ENCODE data around the gene RPTOR.
"Not testable (repeated sequence)": the region's sequence is repeated elsewhere in the genome, so short reads cannot be mapped to it uniquely, and the experiment has no call there.

RPTOR gene

DNA sequence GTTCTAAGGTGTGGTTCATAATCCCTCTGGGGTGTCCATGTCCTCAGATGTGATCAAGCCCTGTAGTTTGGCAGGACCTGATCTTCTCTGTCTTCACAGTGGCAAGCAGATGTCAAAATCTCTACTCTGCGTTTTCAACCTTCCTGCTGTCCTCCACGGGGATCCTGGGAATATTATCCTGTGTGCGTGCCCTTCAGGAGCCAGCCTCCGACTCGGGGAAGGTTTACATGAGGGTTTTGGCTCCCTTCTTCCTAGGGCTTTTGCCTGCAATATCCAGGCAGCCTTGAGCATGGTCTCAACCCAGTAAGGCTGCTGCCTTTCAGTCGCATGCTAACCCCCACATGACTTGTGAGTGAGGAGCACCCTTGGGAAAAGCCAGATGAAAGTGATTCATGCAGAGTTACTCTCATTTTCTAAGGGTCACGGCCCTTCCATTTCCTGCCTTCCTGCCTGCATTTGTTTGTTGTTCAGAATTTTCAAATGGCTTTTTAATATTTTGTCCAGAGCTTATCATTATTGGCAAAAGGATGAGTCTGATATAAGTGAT is 244.8 kb downstream of the RPTOR start:
- no peak for FAIRE-seq

- FAIRE-seq, result no peak
These were observed 245.6 kb downstream of the RPTOR start for GRCh38 chr17:80790021-80790765.

DNA sequence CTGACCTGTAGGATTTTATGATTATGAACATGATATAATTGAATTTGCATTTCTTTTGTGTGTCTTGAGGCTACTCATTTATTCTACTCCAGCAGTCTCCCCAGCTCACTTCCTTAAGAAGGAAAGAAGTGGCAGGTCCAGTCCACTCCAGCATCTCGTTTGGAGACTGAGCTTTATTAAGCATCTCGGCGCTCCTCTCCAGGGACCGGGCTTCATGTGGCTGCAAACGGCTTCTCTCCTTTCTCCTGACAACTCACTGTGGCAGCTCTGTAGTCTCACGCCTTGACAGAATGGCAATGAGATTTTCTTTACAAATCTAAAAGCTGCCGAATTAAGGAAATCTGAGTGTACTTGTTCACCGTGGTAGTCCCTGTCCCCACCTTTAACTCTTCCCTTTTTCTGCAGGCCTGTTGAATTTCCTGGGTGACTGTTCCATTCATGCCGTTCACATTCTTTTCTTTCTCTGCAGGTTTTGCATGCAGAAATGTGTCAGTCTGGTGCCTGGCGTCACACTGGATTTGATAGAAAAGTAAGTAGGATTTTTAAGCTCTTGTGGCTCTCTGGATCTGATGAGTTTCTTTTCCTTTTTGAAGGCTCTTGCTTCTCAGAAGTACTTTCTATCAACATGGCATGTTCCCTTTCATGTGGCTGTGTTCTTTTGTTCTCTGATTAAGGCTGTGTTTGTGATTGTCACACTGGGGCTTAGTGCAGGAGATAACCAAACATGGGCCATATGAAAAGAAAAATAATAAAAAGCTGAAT is 246.5 kb downstream of the RPTOR start:
- FAIRE-seq, result no peak

- FAIRE-seq, result no peak
These were observed 247.2 kb downstream of the RPTOR start for GRCh38 chr17:80791758-80792284.

- FAIRE-seq, result no peak
These were observed 247.7 kb downstream of the RPTOR start for GRCh38 chr17:80792373-80792781.

DNA sequence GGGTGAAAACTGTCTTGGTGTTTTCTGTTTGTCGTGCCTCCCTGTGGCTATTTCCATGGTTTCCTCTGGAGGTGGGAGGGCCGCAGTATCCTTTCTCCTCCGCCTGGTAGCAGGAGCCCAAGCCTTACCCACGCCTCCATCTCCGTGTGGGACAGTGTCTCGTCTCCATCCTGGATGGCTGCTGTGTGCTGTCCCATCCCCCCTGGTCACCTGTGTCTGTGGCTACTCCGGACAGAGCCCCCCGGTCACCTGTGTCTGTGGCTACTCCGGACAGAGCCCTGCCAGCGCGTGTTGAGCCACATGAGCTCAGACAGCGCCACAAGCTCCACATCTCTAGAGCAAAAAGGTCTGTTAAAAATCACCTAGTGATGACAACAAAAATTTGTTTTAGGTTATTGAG is 248.8 kb downstream of the RPTOR start:
- no peak for FAIRE-seq

DNA sequence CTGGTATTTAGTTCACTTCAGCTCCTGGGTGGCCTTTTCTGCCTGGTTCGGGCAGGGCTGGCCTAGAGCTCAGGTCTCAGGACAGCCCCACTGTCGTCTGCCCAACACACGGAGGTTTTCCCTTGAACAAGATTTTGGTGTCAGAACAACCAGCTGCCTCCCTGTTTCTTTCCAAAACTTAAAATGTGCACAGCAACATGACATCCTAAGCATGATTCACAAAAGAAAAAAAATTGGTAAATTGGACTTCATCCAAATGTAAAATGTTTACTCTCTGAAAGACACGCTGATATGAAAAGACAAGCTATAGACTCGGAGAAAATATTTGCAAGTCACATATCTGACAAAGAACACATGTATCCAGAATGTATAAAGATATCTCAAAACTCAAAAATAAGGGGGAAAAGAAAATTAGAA is 249.2 kb downstream of the RPTOR start:
- no peak for FAIRE-seq

DNA sequence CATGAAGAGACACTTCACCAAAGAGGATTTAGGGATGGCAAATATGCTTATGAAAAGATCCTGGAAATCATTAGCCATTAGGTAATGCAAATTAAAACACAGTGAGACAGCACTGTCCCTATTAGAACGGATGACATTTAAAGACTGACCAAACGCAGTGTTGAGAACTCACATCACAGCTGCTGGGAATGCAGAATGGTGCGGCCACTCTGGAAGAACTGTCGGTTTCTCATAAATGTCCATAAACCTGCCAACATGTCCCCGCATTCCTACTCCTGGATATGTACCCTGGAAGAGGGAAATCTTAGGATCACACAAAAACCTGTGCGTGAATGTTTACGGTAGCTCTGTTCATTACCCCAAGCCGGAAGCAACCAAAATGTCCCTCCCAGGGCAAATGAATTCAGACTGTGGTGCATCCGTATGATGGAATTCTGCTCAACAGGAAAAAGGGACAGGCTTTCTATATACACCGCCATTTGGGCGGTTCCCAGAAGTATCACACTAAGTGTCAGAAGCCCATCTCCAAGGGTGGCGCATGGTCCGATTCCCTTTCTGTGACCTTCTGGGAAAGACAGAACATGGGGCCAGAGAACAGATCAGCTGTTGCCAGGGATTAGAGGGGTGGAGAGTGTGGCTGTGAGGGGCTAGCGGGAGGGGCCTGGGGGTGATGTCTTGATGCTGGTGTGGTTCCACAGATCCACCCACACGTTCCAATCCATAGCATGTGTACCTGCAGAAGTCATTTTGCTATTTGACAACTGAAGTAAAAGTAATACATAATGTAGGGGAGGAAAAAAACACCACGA is 249.8 kb downstream of the RPTOR start:
- FAIRE-seq, result no peak

- FAIRE-seq, result no peak
These were observed 250.5 kb downstream of the RPTOR start for GRCh38 chr17:80795090-80795580.

DNA sequence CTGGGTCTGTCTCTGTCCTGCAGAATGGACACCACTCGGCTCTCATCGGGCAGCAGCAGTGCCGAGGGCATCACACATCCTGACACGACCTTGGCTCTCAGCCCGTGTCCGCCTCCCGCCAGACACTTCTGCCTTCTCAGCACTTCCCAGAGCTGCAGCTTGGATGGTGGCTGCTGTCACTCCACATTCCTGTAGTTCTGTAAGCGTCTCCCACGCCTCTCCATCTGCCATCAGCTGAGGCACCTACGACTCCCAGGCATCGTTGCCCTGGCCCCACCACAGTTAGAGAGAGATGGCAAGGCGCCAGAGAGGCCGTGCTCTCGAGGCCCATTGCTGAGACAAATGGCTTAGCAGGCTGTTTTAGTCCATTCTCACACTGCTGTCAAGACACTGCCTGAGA is 251.1 kb downstream of the RPTOR start:
- no peak for FAIRE-seq

DNA sequence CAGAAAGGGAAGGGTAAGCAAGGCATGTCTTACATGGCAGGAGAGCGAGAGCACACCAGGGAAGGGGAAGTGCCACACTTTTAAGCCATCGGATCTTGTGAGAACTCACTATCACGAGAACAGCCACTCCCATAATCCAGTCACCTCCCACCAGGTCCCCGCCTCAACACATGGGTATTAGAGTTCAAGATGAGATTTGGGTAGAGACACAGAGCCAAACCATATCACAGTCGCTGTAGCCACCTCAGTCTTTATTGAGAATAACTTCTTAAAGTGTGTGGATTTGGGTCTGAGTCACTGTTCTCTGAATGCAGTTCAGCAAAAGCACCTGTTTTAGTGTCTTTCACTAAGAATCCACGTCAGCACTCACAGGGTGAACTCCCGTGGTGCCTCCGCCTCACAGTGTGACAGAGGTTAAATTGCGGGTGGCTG is 251.8 kb downstream of the RPTOR start:
- FAIRE-seq, result no peak

GRCh38 chr17:80797222-80797621 is 252.6 kb downstream of the RPTOR start:
- not testable (repeated sequence) for FAIRE-seq

DNA sequence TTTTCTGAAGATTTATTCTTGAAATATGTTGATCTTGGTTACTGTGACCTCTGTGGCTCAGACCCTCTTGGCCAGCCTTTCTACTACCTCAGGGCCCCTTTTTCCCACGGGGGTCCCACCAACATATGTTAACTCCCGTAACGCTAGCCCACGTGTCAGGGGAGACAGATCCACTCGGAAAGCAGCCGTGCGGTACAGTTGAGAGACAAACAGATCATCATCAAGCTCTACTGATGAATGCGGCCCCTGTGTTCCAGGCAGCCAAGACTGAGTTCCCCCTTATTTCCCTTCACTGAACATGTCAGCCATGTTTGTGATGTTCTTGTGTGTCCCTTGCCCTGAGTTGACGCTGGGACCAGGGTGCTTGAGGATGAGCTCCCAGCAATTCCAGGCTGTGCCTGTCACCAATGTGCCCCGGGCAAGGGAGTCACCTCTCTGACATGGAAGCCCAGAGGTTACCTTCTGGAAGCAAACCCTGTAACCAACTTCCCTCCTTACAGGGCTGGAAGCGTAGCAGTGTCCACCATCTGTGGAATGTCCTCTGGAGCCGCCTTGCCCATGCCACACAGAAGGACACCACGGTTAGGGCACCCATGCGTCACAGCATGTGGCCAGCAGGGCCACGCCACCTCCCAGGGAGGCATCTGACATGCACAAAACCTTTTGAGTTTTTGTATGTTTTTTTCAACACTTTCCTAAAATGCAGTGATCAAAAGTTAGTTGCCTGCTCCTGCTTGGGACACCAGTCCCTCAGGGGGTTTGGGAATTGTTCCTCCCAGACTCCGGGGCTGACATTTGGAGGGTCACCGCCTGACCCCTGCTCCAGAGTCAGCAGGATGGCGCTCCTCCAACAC is 253.3 kb downstream of the RPTOR start:
- no peak for FAIRE-seq

- FAIRE-seq, result no peak
These were observed 254.2 kb downstream of the RPTOR start for GRCh38 chr17:80798595-80799537.

DNA sequence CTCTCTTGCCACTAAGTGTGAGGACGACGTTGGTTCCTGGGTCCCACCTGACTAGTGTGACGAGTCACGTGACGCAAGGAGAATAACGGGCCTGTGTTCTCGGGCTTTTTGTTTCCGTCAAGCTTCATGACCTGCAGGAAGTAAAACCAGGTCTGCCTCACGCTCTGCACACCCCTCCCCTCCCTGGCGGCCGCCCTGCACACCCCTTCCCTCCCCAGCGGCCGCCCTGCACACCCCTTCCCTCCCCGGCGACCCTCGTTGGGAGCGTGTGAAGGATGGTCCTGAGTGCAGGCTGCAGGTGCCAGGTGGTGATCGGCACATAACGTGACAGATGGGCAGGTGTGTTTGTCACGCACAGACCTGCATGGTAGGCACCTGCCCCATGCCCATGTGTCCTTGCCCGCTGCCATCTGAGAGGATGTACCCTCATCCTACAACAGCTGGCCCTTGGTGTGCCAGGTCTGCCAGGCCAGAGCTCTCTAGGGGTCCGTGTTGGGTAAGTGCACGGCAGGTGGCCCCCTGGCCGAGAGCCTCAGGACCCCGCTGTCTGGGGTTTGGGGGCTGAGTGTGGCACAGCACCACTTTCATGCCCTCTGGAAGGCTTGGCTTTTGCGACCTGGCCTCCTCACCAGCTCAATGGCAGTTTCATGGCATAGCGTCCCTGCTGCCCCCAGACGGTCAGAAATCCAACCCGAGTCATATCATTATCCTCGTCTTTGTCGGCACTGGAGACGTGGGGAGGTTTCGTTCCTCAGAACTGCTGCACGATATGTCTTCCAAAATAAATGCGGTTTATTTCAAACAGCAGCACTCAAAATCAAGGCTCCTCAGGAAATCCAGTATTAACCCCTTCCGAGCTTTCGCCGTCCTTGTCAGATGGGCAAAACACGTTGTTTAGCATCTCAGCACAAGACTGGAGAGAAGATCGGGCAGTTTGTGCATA is 255.2 kb downstream of the RPTOR start:
- no peak for FAIRE-seq

GRCh38 chr17:80800481-80801391 is 256.1 kb downstream of the RPTOR start:
- FAIRE-seq, result no peak

GRCh38 chr17:80802626-80803450 is 258.2 kb downstream of the RPTOR start:
- FAIRE-seq, result no peak

Measured in TTC549 (cell line).